K562 (cell line): ENCODE results near the gene MRPL11. TPM values are rescaled to one million over a fixed set of nuclear protein-coding genes. Genes with fewer than 3 reads are reported as not detected.

Source experiments
- CHD1 ChIP-seq: fragments of 200-600 bp; sonication (generic); IDR thresholded peaks from one replicate; pipeline ENCODE4 v1.6.1; 2012; ENCODE audit warnings: mild to moderate bottlenecking, moderate library complexity, low read length, inconsistent platforms
- FOXA1 ChIP-seq: fragments of 450-650 bp; IDR thresholded peaks from 2 replicates; pipeline ENCODE4 v1.6.1; 2016; ENCODE audit warnings: mild to moderate bottlenecking, borderline replicate concordance
- ILF3 ChIP-seq: fragments of 450-650 bp; IDR thresholded peaks from 2 replicates; pipeline ENCODE4 v1.6.1; 2018; ENCODE audit warnings: antibody characterized with exemption, mild to moderate bottlenecking, moderate library complexity, borderline replicate concordance
- JUND ChIP-seq, 2 experiments: IDR thresholded peaks; 2 replicates in 1 of 2; 3 replicates in 1 of 2; pipeline ENCODE4 v1.6.1; 2011; ENCODE audit warnings: borderline replicate concordance in 2 of 2, low read depth in 2 of 2, low read length in 2 of 2, improper control_type of control experiment in 1 of 2, missing biosample characterization in 1 of 2, missing genetic modification characterization in 1 of 2, missing genetic modification reagents in 1 of 2
- KDM2B ChIP-seq: fragments of 250-450 bp; sonication (Bioruptor Pico); IDR thresholded peaks from 2 replicates; pipeline ENCODE4 v1.8.0; 2021; ENCODE audit warnings: mild to moderate bottlenecking, moderate library complexity
- NFE2 ChIP-seq: IDR thresholded peaks from 2 replicates; pipeline ENCODE4 v1.6.1; 2014; ENCODE audit warnings: antibody characterized with exemption, low read depth
- POLR2AphosphoS5 ChIP-seq: IDR thresholded peaks from 2 replicates; pipeline ENCODE4 v1.6.1; 2011; ENCODE audit warnings: mild to moderate bottlenecking, low read depth, low read length, moderate library complexity; ENCODE audit not compliant: control insufficient read depth, insufficient read depth
- TCFL5 ChIP-seq: fragments of 250-450 bp; sonication (Bioruptor Pico); conservative IDR thresholded peaks from 2 replicates; pipeline ENCODE4 v1.6.1; 2021; ENCODE audit warnings: mild to moderate bottlenecking, moderate library complexity, matching md5 sums
- XRCC3 ChIP-seq: fragments of 450-650 bp; IDR thresholded peaks from 2 replicates; pipeline ENCODE4 v1.6.1; 2017; ENCODE audit warnings: mild to moderate bottlenecking, moderate library complexity
- ZNF263 ChIP-seq: sonication (generic); formaldehyde crosslinking; IDR thresholded peaks from 2 replicates; pipeline ENCODE4 v1.8.0; 2022; ENCODE audit warnings: mild to moderate bottlenecking, missing genetic modification reagents, borderline replicate concordance
- ZNF316 ChIP-seq: fragments of 450-650 bp; IDR thresholded peaks from 2 replicates; pipeline ENCODE4 v1.6.1; 2016
- polyA plus RNA-seq, 8 experiments: library from polyadenylated mRNA; depleted of rRNA in 4 of 8; stranded (reverse) in 5 of 8; unstranded in 3 of 8; fragments of >200 nt; fragmentation: Nextera tagmentation in 2 of 8; fragmentation: Illumina TruSeq in 1 of 8; extraction: Ambion mirVana in 2 of 8; extraction: Trizol in 1 of 8; gene quantifications; 2 replicates each; pipeline versions ENCODE4 v1.2.1 to v1.2.3, GENCODE V29; 2011 to 2014; ENCODE audit warnings: inconsistent platforms in 1 of 8, missing spikeins in 1 of 8
- total RNA-seq, 7 experiments: library from RNA; depleted of rRNA in 6 of 7; stranded (reverse); fragments of >200 nt in 6 of 7; fragmentation: Illumina TruSeq in 2 of 7; extraction: Trizol in 2 of 7; gene quantifications; 2 replicates each; pipeline versions ENCODE4 v1.2.1 to v1.2.3, GENCODE V29; 2011 to 2021; ENCODE audit warnings: low replicate concordance in 1 of 7
- TF ChIP-seq, protein P1 (sequence below), 3 experiments: fragments of 200-800 bp in 1 of 3; fragments of 250-450 bp in 1 of 3; fragments of 450-650 bp in 1 of 3; sonication (Bioruptor Pico) in 1 of 3; sonication (Bioruptor generic) in 1 of 3; formaldehyde crosslinking in 1 of 3; IDR thresholded peaks; 2 replicates each; pipeline versions ENCODE4 v1.6.1 to v1.8.0; 2016 to 2022; ENCODE audit warnings: mild to moderate bottlenecking in 2 of 3, missing genetic modification characterization in 2 of 3, missing compliant biosample characterization in 1 of 3, moderate library complexity in 1 of 3
- TF ChIP-seq, protein P2 (sequence below), 2 experiments: fragments of 450-650 bp in 1 of 2; sonication (generic) in 1 of 2; formaldehyde crosslinking in 1 of 2; IDR thresholded peaks in 1 of 2; conservative IDR thresholded peaks in 1 of 2; 2 replicates each; pipeline versions ENCODE4 v1.6.1 to v1.8.1; 2016 to 2023; ENCODE audit warnings: mild to moderate bottlenecking in 2 of 2, moderate library complexity in 2 of 2, inconsistent platforms in 1 of 2, missing genetic modification reagents in 1 of 2
- TF ChIP-seq, protein P3 (sequence below): fragments of 250-450 bp; sonication (Bioruptor Pico); IDR thresholded peaks from 2 replicates; pipeline ENCODE4 v1.8.0; 2022; ENCODE audit warnings: moderate library complexity, mild to moderate bottlenecking, inconsistent platforms
- TF ChIP-seq, protein P4 (sequence below): fragments of 450-650 bp; formaldehyde crosslinking; IDR thresholded peaks from 2 replicates; pipeline ENCODE4 v1.4.0; 2022; ENCODE audit warnings: missing genetic modification characterization
- TF ChIP-seq, protein P5 (sequence below): fragments of 250-450 bp; sonication (Bioruptor Pico); IDR thresholded peaks from 2 replicates; pipeline ENCODE4 v1.8.0; 2021; ENCODE audit warnings: moderate library complexity, mild to moderate bottlenecking, inconsistent platforms

The MRPL11 gene
- total and polyA plus RNA-seq, 9 of the 15 experiments (the other 6 are each of a cell fraction or from before 2014, with no cell fraction given): 33.0 to 173 (median 91.9) TPM

DNA sequence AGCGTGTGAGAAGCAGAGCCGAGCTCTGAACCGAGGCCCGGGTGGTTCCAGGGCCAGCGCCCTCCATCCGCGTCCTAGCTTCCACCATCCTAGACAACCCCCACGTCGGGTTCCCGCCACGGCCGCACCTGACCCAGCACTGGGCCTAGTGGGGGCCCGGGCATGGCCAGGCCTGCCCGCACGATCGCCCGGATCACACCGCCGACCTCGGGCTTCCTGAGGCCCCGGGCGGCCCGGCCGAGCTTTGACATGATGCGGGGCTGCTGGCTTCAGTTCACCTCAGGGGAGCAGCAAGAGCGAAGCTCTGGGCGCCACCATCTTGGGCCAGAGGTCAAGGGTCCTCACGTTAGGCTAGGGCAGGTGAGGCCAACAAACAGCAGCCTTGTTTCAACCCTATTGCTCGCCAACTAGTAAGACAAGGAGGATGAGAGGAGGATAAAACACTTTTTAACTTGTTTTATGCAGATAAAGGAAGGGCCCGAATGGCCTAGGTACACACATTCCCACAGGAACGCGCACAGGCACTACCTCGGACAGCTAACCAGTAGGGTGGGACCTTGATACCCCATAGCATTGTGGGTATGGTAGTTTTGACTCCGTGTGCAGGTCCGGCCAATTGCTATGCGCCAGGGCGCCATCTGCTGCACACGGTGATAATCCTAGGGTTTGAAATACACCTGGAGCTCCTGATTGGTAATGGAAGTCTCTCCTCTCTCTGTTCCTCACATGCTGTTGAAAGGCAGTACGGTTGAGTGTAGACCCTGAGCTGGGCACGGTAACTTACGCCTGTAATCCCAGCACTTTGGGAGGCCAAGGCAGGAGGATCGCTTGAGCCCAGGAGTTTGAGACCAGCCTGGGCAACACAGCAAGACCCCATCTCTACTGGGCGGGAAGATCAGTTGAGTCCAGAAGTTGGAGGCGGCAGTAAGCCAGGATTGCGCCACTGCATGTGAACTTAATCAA is at the start of gene MRPL11 (continued):
- TF ChIP-seq, protein P1, sequence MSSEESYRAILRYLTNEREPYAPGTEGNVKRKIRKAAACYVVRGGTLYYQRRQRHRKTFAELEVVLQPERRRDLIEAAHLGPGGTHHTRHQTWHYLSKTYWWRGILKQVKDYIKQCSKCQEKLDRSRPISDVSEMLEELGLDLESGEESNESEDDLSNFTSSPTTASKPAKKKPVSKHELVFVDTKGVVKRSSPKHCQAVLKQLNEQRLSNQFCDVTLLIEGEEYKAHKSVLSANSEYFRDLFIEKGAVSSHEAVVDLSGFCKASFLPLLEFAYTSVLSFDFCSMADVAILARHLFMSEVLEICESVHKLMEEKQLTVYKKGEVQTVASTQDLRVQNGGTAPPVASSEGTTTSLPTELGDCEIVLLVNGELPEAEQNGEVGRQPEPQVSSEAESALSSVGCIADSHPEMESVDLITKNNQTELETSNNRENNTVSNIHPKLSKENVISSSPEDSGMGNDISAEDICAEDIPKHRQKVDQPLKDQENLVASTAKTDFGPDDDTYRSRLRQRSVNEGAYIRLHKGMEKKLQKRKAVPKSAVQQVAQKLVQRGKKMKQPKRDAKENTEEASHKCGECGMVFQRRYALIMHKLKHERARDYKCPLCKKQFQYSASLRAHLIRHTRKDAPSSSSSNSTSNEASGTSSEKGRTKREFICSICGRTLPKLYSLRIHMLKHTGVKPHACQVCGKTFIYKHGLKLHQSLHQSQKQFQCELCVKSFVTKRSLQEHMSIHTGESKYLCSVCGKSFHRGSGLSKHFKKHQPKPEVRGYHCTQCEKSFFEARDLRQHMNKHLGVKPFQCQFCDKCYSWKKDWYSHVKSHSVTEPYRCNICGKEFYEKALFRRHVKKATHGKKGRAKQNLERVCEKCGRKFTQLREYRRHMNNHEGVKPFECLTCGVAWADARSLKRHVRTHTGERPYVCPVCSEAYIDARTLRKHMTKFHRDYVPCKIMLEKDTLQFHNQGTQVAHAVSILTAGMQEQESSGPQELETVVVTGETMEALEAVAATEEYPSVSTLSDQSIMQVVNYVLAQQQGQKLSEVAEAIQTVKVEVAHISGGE (CRISPR knock-in tag; IDR thresholded peaks at IDR 0.05): peak in 1 of 3 experiments; percentile 77; a peak in 2 of 6 replicates
- TF ChIP-seq, protein P2, sequence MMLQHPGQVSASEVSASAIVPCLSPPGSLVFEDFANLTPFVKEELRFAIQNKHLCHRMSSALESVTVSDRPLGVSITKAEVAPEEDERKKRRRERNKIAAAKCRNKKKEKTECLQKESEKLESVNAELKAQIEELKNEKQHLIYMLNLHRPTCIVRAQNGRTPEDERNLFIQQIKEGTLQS (IDR thresholded peaks at IDR 0.05): no peak
- TF ChIP-seq, protein P2 (CRISPR knock-in tag; conservative IDR thresholded peaks at IDR 0.05): peak; percentile 81
- TF ChIP-seq CHD1: no peak
- no peak for TF ChIP-seq ZNF263 (CRISPR knock-in tag)
- TF ChIP-seq, protein P3, sequence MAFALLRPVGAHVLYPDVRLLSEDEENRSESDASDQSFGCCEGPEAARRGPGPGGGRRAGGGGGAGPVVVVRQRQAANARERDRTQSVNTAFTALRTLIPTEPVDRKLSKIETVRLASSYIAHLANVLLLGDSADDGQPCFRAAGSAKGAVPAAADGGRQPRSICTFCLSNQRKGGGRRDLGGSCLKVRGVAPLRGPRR (CRISPR knock-in tag): 0 out of 2 replicates have a peak, but pooled peaks have one; percentile 56
- peak; percentile 96 for TF ChIP-seq NFE2
- TF ChIP-seq JUND (IDR thresholded peaks at IDR 0.05; ENCODE audit: borderline replicate concordance, low read depth, low read length): peak; percentile 17; the same call in 1 of the 2 replicates
- peak; percentile 72; the same call in 2 of the 3 replicates for TF ChIP-seq JUND (tag; IDR thresholded peaks at IDR 0.05; ENCODE audit: borderline replicate concordance, low read depth, low read length)
- TF ChIP-seq ILF3: no peak
- peak; percentile 64; the same call in 1 of the 2 replicates for TF ChIP-seq POLR2AphosphoS5
- TF ChIP-seq XRCC3: no peak
- TF ChIP-seq, protein P4, sequence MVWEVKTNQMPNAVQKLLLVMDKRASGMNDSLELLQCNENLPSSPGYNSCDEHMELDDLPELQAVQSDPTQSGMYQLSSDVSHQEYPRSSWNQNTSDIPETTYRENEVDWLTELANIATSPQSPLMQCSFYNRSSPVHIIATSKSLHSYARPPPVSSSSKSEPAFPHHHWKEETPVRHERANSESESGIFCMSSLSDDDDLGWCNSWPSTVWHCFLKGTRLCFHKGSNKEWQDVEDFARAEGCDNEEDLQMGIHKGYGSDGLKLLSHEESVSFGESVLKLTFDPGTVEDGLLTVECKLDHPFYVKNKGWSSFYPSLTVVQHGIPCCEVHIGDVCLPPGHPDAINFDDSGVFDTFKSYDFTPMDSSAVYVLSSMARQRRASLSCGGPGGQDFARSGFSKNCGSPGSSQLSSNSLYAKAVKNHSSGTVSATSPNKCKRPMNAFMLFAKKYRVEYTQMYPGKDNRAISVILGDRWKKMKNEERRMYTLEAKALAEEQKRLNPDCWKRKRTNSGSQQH (CRISPR knock-in tag): no peak
- TF ChIP-seq, protein P5, sequence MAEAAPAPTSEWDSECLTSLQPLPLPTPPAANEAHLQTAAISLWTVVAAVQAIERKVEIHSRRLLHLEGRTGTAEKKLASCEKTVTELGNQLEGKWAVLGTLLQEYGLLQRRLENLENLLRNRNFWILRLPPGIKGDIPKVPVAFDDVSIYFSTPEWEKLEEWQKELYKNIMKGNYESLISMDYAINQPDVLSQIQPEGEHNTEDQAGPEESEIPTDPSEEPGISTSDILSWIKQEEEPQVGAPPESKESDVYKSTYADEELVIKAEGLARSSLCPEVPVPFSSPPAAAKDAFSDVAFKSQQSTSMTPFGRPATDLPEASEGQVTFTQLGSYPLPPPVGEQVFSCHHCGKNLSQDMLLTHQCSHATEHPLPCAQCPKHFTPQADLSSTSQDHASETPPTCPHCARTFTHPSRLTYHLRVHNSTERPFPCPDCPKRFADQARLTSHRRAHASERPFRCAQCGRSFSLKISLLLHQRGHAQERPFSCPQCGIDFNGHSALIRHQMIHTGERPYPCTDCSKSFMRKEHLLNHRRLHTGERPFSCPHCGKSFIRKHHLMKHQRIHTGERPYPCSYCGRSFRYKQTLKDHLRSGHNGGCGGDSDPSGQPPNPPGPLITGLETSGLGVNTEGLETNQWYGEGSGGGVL: no peak
- TF ChIP-seq FOXA1: no peak
- TF ChIP-seq TCFL5: no peak
- TF ChIP-seq KDM2B (CRISPR knock-in tag): no peak
- no peak for TF ChIP-seq ZNF316
